Endothelial cell of hepatic sinusoid (primary cell): ENCODE measurements around the gene CELA1.
"Not testable (repeated sequence)": the region's sequence is repeated elsewhere in the genome, so short reads cannot be mapped to it uniquely, and the experiment has no call there.

Source experiments
- in situ Hi-C: cut with HindIII; loops from 2 replicates; pipeline ENCODE4 v1.10.0; 2017; ENCODE audit warnings: low sequenced_read_pairs

The CELA1 gene

GRCh38 chr12:51320695-51321320, 25.7 kb downstream of the CELA1 start:
- in situ Hi-C loops = no loop called here

- in situ Hi-C loops = no loop called here
Observed at GRCh38 chr12:51320311-51320694, 26.2 kb downstream of the CELA1 start.

- in situ Hi-C loops = no loop called here
Observed at GRCh38 chr12:51318846-51319599, 27.5 kb downstream of the CELA1 start.

GRCh38 chr12:51318057-51318806, 28.2 kb downstream of the CELA1 start:
- in situ Hi-C loops = not testable (repeated sequence)

DNA sequence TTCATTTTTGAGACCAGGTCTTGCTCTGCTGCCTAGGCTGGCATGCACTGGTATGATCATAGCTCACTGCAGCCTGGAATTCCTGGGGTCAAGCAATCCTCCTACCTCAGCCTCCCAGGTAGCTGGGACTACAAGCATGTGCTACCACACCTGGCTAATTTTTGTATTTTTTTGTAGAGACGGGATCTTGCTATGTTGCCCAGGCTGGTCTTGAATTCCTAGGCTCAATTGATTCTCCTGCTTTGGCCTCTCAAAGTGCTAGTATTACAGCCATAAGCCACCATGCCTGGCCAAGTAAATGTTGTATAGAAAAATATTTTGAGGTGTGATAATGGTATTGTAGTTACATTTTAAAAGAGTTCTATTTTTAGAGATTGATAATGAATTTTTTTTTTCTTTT, 35.1 kb downstream of the CELA1 start:
- in situ Hi-C loops = no loop called here

DNA sequence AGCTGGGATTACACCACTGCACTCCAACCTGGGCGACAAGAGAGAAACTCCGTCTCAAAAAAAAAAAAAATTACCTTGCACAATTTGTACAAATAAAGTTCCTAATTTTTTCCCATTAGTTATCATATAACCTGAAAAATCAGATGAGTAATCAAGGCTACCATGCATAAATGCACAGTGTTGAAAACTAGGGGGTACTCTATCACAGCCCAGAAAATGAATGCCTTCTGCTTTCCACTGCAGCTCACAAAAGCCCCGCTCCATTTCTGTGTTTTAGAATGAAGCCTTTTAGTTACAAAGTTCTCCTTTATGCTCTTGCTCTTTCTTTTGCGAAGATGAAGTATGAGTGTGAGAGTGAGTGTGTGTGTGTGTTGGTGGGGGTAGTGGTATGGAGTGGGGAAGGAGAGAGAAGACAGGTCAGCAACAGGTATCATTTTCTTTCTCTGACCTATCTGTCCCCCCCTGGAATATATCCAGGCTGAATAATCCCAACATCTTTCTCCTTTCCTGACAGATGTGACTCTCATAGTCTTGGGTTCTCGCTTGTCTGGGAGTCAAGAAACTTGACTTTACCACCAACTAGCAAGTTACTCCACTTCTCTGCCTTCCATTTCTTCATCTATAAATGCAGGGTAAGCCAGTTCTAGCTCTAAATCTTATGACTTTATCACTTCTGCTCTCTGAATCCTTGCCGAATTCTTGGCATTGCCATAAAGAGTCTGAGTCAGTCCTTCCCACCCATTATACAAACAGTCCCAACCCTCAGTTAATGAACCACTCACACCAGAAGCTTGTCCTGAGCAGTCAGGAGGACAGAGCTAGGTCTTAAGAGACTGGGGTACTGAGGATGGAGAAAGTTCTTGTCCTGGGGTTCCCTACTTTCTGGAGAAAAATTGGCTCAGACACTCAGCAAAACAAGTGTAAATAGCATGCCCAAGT, 38.6 kb downstream of the CELA1 start:
- in situ Hi-C loops = no loop called here

DNA sequence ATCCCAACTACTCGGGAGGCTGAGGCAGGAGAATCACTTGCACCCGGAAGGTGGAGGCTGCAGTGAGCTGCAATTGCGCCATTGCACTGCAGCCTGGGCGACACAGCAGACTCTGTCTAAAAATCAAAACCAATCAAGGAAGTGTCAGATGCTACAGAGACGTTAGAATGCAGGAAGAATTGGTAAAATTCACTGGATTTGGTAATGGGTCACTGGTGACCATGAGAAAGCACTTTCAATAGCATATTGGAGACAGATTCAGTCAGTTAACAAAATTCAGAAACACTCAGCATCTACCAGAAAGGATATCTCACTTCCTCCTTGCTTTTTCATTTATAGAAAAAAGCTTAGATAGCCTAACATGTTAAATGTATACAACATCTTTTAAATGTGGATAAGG, 40.0 kb downstream of the CELA1 start:
- in situ Hi-C loops = no loop called here

DNA sequence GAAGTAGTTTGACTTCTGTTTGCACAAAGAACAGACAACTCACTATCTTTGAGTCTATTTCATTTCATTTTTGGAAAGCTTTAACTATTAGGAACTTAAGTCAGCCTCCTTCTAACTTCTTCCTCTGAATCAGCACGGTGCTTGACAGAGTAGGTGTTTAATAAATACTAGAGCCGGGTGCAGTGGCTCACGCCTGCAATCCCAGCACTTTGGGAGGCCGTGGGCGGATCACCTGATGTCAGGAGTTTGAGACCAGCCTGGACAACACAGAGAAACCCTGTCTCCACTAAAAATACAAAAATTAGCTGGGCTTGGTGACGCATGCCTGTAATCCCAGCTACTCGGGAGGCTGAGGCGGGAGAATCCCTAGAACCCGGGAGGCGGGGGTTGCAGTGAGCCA, 45.7 kb downstream of the CELA1 start:
- in situ Hi-C loops = not testable (repeated sequence)

DNA sequence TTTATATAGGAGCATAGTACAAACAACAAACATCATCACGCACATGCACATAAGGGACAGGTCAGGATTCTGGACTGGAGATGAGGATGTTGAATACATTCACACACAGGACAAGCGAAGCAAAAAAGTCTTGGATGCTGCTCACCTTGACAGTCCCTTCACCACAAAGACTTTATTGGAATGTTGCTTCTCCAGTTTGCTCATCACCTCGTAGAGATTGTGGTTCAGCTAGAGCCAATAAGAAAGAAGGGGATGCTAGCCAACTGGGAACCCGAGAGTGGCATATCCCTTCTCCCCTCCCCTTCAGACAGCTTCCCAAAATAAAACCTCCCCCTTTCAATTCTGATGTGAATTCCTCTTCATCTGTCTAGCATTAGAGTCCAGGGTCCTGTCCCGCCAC, 50.8 kb downstream of the CELA1 start:
- in situ Hi-C loops = no loop called here

- in situ Hi-C loops = not testable (repeated sequence)
Observed at GRCh38 chr12:51294097-51294496, 52.4 kb downstream of the CELA1 start.

DNA sequence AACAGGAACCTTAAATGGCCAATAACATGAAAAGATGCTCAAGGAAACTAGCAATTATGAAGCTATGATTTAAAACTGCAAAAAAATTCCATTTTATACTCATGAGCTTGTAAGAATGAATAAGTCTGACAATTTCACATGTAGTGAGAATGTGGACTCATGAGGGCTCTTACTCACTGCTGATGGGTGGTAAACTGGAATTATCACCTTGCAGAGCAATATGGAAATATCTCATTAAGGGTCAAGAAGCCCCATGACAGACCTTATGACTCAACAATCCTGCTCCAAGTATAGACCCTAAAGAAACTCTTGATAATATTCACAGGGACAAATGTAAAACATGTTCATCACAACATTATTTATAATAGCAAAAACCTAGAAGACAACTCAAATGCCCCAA, 52.8 kb downstream of the CELA1 start:
- in situ Hi-C loops = no loop called here

- in situ Hi-C loops = not testable (repeated sequence)
Observed at GRCh38 chr12:51291603-51292513, 54.6 kb downstream of the CELA1 start.

DNA sequence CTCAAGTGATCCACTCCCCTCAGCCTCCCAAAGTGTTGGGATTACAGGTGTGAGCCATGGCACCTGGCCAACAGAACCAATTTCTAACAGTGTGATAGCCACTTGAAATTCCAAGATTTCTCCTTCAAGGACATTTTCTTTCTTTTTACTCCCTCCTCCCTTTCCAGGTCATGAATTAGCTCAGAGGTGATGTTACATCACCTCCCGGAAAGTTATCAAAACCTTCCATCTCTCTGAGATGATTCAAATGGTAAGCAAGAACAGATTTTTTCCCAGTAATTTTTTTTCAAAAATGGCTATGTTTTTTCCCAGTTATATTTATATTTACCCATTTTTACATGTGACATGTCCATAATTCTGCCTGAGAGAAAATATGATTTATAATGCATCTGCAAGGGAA, 60.6 kb downstream of the CELA1 start:
- in situ Hi-C loops = no loop called here

GRCh38 chr12:51281202-51281924, 65.1 kb downstream of the CELA1 start:
- in situ Hi-C loops = no loop called here
